T-helper 22 cell (primary cell): Measurements from ENCODE around the gene GALNT16.
"Not testable (repeated sequence)": the region's sequence is repeated elsewhere in the genome, so short reads cannot be mapped to it uniquely, and the experiment has no call there.

ENCODE experiments used
- DNase-seq: peaks from one replicate; pipeline ENCODE4 v3.0.0-alpha.2; 2020; ENCODE audit warnings: low read depth

The GALNT16 gene

DNA sequence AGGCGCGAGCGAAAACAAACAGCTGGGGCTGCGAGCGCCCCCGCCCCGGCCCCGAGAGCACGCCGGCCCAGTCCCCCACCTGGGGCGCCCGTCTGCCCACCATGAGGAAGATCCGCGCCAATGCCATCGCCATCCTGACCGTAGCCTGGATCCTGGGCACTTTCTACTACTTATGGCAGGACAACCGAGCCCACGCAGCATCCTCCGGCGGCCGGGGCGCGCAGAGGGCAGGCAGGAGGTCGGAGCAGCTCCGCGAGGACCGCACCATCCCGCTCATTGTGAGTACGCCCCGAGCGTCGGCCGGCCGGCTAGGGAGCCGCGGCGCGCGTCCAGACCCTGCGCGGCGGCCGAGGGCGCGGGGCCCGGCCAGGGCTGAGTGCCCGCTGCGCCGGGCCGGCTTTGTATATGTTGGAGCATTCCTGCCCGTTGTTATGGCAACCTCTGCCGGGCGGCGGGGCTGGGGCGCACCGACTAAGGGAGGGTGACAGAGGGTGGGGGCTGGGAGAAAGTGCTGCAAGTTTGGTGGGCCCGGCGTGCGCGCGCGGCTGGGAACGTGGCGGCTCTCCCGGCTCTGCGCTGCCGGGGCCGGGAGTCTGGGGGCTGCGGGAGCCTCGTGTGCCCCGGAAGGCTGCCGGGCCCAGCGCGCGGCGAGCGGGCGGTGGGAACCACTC is 367 bp downstream of the GALNT16 start:
- DNase-seq = no peak

DNA sequence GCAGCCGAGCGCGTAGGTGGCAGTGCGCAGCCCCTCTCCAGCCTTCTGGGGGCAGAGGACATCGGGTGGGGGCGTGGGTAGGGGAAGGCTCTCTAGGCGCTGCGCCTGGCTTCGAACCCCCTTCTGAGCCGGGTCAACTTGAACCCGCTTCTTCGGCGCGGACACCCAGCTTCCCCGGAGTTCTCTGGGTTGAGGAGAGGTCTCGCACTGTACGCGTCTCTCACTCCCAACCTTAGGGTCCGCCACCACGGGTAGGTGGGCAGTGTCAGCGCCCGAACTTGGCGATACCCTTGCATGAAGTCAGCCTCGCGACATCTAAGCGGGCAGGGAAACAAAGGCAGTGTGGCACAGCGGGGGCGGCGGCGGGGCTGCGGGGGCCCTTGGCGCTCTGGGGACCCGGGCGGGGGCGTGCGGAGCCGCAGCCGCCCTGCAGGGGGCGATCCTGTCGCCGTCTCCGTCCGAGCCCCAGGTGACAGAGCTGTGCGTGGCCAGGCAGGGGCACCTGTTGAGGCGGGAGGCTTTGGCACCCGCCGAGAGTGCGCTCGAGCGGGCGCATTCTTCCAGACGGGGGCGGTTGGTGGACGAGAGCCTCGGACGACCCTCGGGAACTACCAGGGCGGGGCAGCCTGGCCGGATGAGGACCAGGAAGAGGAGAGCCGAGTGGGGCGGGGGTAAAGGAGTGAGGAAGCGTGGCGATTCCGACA is 1.1 kb downstream of the GALNT16 start:
- no peak for DNase-seq

DNA sequence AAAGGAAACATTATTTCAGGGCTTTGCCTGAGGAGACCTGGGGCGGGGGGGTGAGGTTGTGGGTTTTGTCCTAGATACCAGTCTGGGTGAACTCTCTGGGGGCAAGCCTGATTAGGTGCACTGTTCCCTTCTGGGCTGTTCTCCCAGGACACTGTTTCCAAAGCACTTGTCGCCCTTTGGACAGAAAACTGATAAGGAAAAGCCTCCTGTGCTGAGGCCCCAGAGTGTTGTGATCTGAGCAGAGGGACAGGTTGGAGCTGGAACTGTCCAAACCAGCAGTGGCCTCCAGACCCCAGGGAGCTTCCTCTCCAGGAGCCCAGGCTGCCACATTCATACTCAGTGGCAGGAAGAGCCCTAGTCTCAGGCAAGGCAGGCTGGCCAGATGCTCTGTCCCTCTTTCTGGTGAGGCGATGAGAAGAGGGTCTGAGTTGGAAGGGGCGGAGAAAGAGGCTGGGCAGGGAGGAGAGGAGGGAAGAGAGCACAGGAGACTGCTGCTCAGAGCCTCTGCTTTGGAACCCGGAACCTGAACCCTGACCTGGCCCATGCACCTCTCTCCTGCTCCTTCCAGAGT is 1.9 kb downstream of the GALNT16 start:
- no peak for DNase-seq

DNA sequence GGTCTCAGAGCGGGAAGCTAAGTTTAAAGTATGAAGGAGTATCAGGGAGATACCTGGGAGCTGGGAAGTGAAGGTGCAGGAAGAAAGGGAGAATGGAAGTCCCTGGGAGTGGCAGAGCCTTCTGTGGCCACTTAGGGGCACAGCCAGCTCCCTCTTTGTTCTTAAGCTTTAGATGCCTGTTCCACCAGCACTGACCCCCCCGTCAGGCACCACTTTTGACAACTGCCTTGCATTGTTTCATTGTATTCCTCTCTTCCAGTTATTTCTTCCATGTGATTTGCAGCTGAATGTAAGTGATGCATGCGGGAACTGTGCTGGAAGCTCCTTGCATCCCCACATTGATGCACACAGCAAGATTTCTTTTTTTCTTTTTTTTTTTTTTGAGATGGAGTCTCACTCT is 2.6 kb downstream of the GALNT16 start:
- no peak for DNase-seq

DNA sequence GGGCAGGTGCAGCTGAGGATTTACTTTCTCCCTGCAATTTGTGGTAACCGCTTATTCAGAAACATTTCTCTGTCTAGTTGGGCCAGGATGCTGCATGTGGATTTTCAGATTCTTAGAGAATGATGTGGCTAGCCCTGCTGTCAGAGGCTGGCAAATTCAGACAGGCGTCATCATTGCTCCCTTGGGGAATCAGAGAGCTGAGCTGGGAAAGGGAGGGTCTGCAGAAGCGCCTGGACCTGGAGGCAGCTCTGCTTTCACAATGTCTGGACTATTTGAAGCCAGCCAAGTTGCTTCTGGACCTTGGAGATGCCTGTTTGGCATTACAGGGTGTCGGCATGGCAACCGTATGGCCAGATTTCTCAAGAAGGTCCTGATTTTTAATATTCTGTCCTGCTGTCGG is 3.4 kb downstream of the GALNT16 start:
- no peak for DNase-seq

DNA sequence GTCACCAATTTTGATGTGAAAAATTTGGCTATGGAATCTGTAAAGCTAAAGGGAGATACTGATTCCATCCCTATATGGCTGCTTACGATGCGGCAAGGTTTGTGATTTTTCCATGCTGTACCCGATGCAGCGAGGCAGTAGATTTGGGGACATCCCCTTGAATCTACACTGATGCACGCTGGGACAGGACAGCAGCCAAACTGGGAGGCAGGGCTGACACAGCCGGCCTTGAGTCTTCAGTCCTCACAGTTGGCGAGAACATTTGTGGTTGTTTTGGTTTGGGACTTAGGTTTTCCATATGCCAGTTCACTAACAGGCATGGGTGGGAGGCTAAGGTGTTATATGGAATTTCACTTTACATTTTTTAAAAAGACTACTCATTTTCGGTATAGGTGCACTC is 3.8 kb downstream of the GALNT16 start:
- no peak for DNase-seq

DNA sequence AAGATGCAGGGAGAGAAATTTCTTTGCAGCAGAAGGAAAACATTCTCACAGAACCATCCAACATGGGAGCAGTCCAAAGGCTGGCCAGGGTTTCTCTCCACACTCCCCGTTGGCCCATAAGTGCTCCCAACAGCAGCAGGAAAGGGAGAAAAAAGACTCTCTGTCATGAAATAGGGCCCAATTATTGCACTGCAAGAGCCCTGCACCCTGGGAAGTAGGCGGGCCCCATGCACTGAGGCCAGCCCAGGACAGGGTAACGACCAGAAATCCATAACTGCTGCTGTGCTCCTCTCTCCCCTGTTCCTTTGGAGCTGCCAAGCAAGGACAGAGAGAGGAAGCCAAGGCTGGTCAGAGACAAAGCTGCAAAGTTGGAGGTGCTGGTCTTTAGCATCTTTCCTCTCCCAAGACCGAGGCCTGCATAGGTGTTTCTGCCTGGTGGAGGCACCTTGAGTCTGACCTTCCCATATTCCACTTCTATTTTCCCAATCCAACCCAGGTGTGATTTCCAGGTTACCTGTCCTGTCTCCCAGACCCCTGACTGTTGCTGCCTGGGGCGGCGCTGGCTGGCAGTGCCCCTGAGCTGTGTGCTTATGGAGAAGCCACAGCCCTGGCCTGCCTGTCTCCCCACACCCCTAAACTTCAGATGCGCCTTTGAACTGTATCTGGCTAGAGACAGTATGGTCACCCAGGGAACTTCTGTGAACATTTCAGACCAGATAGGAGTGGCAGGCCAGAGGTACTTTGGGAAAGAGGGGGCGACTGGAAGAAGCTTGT is 6.8 kb downstream of the GALNT16 start:
- no peak for DNase-seq

DNA sequence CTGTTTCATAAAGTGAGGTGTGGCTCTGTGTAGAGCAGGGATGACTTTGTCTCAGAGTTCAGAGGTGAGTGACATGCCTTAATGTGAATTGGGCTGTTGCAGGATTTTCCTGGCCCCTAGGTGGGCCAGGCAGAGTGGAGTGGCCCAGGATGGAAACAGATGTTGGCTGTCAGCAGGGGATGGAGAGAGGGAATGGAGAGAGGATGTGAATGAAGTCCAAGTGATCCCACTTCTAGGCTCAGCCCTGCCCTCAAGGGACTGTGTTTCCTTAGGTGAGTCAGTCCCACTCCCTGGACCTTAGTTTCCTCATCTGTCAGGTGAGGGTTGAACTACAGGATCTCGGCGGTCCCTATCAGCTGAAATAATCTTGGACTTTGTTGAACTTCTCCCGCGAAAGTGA is 7.5 kb downstream of the GALNT16 start:
- DNase-seq = no peak

DNA sequence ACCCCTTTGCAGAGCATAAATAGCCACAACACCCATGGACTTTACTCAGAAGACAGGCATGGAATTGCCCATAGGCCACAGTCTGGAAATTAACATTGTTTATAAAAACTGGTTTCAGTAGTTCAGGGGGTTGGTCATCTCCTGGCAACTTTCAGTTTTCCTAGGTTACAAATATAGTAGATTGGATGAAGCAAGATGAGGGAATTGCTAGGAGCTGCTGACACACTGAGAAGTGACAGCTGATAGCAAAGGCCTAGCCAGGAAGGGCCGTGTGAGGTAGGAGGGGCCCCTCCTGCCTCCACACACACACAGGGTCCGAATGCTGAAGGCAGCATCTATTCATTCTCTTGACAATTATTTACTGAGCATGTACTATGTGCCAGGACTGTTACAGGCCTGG is 8.3 kb downstream of the GALNT16 start:
- no peak for DNase-seq

DNA sequence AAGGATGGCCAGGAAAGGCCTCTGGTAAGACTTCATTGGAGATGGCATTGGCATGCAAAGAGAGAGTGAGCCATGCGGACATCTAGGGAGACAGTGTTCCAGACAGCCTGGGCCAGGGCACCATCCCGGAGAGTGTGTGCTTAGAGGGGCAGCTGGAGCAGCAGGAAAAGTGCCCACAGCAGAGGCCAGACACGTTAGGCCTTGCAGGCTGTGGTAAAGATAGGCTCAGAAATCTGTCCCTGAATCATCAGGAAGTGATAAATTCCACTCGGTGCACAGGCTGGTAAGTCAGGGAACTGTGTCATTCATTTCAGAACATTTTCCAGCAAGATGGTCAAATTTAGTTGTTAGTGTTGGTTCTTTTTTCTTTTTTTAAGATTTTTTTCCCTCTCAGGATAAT is 8.8 kb downstream of the GALNT16 start:
- no peak for DNase-seq

DNA sequence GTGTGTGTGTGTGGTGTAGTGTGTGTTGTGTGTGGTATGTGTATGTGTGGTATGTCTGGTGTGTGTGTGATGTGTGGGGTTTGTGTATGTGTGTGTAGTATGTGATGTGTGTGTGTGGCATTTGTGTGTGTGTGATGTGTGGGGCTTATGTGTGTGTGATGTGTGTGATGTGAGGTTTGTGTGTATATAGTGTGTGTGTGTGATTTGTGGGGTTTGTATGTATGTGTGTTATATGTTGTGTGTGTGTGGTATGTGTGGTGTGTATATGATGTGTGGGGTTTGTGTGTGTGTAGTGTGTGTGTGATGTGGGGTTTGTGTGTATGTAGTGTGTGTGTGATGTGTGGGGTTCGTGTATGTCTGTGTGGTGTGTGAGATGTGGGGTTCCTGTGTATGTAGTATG is 9.4 kb downstream of the GALNT16 start:
- DNase-seq = no peak

DNA sequence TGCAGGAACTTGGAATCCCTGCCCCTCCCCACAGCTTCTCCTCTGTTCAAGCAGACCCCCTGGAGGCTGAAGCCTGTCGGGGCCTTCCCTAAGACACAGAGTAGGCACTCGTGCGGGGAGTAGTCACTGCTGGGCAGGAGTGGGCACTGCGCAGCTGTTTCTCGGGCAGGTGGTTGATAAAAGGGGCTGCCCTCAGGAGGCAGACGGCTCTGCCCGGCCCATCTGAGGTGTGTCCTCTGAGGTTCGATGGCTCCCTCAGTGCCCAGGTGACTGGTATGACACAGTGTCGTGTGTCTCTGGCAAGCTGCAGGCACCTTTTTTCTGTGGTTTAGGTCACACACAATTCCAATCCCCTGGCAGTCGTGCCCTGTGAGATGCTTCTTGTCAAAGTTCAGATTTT is 10.1 kb downstream of the GALNT16 start:
- no peak for DNase-seq

DNA sequence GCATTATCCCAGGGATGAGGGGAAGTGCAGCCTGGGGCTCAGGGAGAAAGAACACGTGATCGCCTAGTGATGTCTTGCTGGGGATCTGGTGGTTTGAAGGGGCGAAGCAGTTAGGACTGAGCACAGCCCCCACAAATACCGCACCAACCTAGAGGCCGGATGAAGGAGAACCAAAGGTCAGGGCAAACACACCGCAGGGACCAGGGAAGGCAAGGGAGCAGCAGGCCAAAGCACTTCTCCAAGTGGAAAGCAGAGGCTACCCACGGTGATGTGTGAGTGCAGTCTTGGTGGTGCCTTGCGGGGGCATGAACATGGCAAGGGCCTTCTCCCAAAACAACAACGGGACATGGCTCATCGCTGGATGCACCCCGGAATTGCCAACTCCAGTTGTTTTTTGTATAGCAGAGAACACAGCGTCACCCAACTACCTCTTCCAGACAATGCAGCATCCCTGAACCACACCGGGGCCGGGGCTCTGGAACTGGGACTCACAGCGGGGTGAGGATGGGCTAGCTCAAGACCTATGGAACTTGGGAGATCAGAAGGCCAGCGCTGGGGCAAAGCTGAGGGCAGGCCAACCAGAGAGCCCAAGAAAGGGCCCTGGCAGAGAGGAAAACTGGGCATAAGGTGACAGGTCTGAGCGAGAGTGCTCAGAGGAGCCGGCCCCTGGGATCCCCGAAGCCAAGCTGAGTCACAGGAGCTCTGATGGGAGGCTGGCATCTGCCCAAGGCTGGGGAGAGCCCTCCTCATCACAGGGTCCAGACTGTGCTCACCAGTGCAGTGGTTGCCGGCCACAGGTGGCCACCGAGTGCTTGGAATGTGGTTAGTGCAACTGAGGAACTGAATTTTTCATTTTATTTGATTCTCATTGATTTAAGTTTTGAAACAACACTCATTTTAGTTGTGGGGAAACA is 11.1 kb downstream of the GALNT16 start:
- DNase-seq = no peak

DNA sequence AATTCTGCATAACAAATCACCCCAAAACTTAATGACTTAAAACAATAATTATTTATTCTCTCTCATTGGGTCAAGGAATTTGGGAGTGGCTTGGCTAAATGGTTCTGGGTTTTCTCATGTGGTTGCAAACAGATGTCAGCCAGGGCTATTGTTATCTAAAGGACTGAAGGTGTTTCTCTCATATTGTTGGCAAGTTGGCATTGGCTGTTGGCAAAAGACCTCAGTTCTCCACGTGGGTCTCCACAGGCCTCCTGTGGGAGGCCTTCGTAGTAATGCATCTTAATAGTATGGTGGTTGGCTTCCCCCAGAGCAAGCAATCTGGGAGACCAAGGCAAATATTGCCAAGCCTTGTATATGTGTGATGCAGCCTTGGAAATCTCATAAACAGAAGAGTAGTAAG is 14.4 kb downstream of the GALNT16 start:
- no peak for DNase-seq

DNA sequence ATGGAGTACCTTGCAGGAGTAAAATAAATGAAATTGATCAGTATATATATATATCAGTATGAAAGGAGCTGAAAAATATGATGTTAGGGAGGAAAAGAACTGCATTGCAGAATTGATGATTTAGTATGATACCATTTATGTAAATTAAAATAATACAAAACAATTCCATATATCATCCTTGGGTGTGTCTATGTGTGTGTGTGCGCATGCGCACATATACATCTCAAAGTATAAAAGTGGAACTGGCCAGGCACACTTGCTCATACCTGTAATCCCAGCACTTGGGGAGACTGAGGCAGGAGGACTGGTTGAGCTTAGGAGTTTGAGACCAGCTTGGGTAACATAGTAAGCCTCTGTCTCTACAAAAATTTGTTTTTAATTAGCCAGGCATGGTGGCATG is 15.4 kb downstream of the GALNT16 start:
- DNase-seq = no peak

DNA sequence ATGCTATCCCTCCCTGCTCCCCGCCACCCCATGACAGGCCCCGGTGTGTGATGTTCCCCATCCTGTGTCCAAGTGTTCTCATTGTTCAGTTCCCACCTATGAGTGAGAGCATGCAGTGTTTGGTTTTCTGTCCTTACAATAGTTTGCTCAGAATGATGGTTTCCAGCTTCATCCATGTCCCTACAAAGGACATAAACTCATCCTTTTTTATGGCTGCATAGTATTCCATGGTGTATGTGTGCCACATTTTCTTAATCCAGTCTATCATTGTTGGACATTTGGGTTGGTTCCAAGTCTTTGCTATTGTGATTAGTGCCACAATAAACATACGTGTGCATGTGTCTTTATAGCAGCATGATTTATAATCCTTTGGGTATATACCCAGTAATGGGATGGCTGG is 17.4 kb downstream of the GALNT16 start:
- DNase-seq = not testable (repeated sequence)

DNA sequence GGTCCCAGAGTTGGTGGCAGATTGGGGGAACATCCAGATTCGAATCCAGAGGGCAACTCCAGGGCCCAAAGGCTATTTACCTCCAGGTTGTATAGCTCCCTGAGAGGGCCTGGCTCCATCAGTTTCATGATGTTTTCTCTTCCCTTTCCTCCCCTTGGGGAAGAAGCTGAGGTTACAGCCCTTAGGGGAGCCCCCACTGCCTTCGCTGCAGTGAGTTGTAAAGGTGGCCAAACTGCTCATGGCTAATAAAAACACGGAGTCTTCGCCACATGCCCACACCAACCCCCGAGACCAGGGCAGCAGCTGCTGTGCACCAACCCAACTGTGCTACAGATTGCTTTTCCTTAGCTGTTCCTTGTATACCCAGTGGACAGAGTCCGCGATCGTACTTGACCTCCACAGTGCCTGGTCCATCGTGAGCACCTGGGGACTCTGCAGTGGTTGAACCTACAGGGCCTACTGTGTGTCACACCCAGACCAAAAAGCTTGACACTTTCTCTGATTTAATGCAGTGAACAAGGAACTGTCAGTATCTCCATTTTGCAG is 20.9 kb downstream of the GALNT16 start:
- no peak for DNase-seq

DNA sequence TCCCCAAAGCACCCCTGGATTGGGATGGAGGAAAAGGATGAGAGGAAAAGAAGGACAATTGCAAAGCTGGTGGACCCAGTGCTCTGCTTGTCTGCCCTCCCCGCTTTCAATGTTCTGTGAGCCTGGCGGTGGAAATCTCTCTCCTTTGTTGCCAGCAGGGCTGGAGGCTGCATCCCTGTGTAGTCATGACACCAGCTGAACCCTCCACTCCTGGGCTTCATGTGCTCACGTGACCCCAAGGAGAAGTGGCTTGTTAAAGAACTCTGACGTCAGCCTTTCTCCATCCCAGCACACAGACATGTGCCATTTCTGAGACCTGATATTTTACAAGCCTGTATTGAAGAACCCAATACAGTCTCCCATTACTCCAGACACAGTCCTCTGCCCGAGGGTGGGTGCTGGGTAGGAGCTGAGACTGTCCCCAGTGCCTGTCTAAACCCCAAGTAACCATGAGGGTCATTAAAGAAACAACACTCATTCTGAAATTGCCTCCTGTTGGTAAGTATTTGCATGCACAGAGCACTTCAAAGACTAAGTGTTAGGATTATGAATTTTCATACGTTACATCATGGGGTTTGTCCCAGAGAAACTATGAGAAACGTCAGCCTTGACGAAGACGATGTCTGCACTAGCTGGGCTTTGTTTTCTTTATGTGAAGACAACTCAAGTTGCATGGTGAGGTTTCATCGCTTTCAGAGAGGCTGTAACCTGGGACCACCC is 21.7 kb downstream of the GALNT16 start:
- DNase-seq = no peak

DNA sequence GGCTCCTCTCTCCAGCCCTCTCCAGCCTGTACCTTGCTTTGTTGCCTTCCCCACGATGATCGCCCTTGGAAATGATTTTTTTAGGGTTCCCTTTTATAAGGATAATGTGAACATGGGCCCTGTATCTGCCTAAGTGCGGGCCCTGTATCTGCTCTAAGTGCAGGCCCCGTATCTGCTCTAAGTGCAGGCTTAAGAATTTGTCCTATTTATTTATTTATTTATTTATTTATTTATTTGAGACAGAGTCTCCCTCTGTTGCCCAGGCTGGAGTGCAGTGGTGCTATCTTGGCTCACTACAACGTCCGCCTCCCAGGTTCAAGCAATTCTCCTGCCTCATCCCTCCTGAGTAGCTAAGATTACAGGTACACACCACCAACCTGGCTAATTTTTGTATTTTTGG is 22.5 kb downstream of the GALNT16 start:
- DNase-seq = no peak

DNA sequence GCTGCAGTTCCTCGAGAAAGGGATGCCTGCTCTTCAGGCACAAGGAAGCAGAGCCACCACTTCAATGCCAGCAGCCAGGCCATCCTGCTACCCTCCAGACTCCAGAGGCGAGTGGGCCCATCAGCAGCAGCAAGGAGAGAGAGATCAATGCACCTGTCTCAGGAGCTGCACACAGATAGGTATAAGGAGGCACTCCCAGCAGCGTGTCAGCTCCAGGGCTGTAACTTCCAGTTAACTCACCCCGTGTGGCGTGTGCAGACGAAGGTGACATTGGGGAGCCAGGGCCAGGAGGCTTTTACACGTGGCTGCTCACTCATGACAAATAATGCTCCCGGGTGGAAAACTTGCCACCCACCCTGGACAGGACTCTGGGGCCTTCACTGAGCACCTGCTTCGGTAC is 24.2 kb downstream of the GALNT16 start:
- no peak for DNase-seq
